B cell (primary cell): ENCODE results near the gene MICALL1.

Experiments
- EZH2 ChIP-seq: IDR thresholded peaks from 2 replicates; pipeline ENCODE4 v1.6.1; 2012; ENCODE audit warnings: borderline replicate concordance, low read depth, mild to moderate bottlenecking, moderate library complexity, low read length; ENCODE audit not compliant: insufficient read depth, poor library complexity, severe bottlenecking
- TF ChIP-seq, protein P1 (sequence below): fragments of 200-600 bp; IDR thresholded peaks from one replicate; pipeline ENCODE4 v1.8.0; 2022; ENCODE audit warnings: antibody characterized with exemption, mild to moderate bottlenecking

DNA sequence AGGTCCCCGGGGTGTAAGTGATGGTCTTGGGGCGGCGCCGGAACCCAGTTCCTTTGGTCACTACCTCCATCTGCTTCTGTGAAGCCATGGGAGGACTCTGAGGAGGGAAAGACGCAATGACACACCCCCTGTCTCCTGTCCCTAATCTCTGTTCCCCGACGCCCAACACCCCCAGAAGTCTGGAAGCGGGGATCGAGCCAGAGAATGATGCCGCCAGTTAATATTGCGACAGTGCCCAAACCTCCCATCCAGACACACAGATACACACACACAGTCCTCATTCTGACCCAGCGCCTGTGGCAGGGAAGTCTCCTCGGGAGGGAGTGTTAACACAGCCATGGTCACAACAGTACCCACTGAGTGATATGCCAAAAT lies 47.0 kb downstream of the MICALL1 start:
- TF ChIP-seq, protein P1, sequence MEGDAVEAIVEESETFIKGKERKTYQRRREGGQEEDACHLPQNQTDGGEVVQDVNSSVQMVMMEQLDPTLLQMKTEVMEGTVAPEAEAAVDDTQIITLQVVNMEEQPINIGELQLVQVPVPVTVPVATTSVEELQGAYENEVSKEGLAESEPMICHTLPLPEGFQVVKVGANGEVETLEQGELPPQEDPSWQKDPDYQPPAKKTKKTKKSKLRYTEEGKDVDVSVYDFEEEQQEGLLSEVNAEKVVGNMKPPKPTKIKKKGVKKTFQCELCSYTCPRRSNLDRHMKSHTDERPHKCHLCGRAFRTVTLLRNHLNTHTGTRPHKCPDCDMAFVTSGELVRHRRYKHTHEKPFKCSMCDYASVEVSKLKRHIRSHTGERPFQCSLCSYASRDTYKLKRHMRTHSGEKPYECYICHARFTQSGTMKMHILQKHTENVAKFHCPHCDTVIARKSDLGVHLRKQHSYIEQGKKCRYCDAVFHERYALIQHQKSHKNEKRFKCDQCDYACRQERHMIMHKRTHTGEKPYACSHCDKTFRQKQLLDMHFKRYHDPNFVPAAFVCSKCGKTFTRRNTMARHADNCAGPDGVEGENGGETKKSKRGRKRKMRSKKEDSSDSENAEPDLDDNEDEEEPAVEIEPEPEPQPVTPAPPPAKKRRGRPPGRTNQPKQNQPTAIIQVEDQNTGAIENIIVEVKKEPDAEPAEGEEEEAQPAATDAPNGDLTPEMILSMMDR, result no peak
- no peak for TF ChIP-seq EZH2
